CD4-positive, alpha-beta T cell treated with Interleukin-15 for 1 hour (primary cell): ENCODE measurements around the gene DPPA4.
"Not testable (repeated sequence)": the region's sequence is repeated elsewhere in the genome, so short reads cannot be mapped to it uniquely, and the experiment has no call there.

ENCODE experiments used
- DNase-seq: peaks from one replicate; pipeline ENCODE4 v3.0.0-alpha.2; 2020

The DPPA4 gene, protein sequence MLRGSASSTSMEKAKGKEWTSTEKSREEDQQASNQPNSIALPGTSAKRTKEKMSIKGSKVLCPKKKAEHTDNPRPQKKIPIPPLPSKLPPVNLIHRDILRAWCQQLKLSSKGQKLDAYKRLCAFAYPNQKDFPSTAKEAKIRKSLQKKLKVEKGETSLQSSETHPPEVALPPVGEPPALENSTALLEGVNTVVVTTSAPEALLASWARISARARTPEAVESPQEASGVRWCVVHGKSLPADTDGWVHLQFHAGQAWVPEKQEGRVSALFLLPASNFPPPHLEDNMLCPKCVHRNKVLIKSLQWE

DNA sequence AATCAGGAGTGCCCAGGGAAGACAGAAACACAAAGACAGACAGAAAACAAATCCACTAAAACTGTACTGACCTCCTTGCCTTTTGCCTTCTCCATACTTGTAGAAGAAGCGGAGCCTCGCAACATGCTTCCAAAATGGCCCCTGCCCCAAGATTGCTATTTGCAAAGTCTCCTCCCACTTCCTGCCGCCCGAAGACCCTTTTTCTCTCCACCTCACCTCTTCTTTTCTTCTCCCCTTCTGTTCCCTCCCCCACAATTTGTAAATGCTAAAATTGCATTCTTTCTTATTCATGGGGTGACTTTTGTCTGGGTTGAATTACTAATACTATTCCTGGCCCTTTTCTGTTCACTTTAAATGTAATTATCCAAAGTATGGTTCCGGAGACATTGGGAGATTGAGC, at the start of gene DPPA4:
Gene DPPA4, minus strand, starts transcription at position 154 of the 400 bp plus-strand sequence. Its CDS starts 29 bp downstream, at position 125.
- no peak for DNase-seq

DNA sequence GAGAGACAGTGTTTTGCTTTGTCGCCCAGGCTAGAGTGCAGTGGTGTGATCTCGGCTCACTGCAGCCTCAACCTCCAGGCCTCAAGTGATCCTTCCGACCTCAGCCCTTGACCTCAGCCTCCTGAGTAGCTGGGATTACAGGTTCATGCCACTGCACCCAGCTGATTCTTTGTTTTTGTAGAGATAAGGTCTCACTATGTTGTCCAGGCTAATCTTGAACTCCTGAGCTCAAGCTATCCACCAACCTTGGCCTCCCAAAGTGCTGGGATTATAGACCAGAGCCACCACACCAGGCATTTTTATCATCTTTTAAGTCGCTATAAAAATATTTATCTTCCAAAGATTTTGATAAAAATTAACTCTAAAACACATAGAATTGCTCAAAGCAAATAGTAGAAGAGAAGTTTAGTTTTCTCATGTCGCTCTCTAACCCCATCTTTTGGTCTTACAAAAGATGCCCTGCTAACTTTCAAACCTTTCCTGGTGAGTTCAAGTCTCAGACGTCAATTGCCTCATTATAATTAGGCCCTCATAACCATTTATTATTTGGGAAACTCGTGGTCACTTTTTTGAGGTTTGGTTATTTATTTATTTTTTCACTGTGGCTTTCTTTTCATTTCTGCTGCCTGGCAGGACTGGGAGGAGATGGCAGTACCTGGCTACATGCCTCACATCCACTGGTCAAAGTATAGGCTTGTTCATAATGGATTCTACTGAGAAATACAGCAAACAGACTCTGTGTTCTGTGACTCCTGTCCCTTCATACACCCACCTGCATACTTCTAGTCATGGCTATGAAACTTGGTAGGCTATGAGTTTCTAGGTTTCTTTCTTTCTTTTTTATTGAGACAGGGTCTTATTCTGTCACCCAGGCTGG, 48.3 kb upstream of the DPPA4 start:
- no peak for DNase-seq

DNA sequence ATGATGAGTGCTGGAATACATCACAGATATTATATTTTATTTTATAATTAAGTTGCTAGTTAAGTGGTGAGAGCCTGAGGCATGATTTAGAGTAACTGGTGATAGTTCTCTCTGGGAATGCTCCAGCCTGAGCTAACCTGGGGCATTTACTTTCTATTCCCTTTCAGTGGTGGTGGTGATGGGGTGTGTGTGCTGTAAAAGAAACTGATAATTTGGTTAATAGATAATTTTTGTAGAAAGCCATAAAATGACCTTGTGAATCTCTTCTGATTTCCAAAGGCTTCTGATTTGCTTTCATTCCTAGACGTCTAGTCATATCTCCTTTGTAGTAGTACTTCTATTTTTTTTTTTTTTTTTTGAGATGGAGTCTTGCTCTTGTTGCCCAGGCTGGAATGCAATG, 46.8 kb upstream of the DPPA4 start:
- no peak for DNase-seq

DNA sequence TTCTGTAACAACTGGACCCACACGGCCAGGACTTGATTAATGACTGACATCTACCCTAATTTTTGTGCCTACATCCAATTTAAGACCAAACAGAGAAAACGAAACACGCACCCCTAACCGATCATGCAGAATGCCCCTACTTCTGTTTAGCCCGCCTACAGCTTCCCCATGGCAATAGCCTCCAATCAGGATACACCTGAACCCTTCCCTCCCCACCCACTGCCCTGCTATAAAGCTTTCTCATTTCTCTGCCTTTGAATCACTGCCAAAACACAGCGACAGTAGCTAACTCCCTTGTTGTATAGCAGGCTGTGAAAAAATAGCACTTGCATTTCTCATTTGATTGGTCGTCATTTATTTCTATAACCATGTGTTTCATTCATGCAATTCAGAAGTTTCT, 45.2 kb upstream of the DPPA4 start:
- DNase-seq, result no peak

DNA sequence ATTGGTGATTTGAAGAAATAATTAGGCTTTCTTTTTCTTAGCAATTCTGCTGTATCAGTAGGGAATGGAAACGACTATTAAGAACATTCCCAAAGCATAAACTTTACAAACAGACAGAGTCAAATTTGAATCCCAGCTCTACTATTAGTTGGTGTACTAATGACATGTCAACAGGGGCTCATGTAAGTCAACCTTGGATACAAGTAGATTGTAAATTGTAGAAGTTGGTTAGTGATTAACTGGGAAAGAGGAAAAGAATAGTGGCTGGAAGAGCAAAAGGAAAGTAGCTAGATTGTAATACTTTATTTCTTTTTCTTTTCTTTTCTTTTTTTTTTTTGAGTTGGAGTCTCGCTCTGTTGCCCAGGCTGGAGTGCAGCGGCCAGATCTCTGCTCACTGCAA, 38.6 kb upstream of the DPPA4 start:
- no peak for DNase-seq

DNA sequence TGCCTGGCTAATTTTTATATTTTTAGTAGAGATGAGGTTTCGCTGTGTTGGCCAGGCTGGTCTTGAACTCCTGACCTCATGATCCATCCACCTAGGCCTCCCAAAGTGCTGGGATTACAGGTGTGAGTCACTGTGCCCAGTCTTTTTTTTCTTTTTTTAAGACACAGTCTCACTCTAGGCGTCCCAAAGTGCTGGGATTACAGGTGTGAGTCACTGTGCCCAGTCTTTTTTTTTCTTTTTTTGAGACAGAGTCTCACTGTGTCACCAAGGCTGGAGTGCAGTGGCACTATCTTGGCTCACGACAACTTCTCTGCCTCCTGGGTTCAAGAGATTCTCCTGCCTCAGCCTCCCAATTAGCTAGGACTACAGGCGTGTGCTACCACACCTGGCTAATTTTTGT, 37.1 kb upstream of the DPPA4 start:
- DNase-seq, result not testable (repeated sequence)

DNA sequence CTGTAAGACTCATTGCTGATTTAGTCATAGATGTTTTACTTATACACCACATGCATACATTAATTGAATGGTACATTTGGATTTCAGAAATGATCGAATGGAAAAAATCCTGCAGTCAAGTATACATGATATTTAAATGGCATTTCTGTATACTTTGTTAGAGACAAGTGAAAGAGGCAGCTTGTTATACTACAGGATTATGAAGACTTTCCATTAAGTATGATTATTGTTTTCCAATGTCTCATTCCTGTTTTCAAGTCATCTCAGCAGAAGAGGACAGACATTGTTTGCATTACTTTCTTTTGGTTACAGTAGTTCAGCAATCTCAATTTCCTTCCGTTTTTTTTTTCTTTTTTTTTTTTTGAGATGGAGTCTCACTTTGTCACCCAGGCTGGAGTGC, 36.6 kb upstream of the DPPA4 start:
- DNase-seq, result no peak

DNA sequence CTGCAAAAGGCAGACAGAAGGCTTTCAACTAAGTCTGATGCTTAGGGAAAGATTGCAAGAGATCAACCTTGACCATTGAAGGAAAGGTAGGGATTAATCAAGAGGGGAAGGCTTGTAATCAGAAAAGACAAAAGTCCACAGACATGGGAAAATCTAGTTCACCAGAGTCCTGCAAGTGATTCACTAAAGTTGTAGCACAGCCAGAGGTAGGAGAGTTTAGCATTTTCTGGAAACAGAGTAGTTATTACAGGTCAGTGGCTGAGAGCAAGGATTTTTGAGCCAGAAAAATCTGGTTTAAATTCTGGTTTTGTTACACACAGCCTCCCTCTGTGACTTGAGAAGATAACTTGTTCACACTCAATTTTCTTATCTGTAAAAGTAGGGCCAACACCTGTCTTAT, 35.3 kb upstream of the DPPA4 start:
- no peak for DNase-seq

DNA sequence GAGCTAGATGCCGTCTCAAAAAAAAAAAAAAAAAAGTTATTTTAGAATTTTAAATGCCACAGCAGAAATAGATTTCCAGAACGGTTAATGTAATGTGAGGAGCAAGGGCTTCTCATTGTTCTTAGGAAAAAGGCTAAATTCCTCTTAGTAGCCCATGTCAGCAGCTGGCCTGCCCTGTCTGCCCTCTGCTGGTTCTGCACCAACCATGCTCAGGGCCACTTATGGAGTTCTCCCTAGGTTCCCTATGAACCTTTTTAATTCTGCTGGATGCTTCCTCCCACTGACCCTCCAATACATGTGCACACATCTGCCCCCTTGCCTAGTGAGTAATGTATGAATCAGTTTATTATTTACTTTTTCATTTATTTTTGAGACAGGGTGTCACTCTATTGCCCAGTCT, 32.2 kb upstream of the DPPA4 start:
- DNase-seq, result no peak

DNA sequence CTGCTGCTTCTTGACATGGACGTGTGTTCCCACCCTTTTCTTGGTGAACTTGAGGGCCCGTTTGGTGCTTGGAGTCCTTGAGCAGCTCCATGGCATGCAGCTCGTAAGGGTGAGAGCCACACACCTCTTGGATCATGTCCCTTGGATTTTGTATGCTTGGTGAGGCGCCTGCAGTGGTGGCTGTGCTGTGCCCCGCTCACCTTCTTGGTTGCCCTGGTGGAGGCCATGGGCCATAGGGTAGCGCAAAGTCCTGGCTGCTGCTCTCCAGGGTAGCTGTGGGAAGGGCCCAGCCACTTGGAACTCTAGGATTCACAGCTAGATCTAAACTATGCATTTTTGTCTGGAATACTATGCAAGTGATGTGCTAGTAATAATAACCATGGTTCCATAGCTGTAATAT, 26.7 kb upstream of the DPPA4 start:
- DNase-seq, result no peak

DNA sequence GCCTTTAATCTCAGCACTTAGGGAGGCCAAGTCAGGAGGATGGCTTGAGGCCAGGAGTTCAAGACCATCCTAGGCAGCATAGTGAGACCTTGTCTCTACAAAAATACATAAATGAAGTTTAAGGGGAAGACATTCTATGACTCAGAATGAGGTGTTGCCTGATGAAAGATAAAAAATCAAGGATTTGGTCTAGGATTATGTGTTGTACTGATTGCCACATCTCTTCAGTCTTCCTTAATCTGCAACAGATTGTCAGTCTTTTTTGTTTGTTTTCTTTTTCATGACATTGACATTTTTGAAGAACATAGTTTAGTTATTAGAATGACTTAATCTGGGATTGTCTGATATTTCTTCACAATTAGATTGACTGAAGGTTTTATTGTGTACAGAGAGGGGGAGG, 26.3 kb upstream of the DPPA4 start:
- no peak for DNase-seq

DNA sequence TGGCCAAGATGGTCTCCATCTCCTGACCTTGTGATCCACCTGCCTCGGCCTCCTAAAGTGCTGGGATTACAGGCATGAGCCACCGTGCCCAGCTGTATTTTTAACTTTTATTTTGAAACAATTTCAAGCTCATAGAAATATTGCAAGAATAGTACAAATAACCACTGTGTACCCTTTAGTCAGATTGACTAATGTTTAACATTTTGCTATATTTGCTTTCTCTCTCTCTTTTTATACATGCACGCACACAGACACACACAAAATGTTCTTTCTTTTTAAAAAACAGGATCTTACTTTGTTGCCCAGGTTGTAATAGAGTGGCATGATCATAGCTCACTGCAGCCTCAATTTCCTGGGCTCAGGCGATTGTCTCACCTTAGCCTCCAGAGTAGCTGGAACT, 25.5 kb upstream of the DPPA4 start:
- no peak for DNase-seq

DNA sequence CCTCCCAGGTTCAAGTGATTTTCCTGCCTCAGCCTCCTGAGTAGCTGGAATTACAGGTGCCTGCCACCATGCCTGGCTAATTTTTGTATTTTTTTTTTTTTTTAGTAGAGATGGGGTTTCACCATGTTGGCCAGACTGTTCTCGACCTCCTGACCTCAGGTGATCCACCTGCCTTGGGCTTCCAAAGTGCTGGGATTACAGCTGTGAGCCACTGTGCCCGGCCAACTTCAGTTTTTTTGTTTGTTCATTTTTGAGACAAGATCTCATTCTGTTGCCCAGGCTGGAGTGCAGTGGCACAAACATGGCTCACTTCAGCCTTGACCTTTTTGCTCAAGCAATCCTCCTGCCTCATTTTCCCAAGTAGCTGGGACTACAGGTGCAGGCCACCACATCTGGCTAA, 21.5 kb upstream of the DPPA4 start:
- DNase-seq, result not testable (repeated sequence)

DNA sequence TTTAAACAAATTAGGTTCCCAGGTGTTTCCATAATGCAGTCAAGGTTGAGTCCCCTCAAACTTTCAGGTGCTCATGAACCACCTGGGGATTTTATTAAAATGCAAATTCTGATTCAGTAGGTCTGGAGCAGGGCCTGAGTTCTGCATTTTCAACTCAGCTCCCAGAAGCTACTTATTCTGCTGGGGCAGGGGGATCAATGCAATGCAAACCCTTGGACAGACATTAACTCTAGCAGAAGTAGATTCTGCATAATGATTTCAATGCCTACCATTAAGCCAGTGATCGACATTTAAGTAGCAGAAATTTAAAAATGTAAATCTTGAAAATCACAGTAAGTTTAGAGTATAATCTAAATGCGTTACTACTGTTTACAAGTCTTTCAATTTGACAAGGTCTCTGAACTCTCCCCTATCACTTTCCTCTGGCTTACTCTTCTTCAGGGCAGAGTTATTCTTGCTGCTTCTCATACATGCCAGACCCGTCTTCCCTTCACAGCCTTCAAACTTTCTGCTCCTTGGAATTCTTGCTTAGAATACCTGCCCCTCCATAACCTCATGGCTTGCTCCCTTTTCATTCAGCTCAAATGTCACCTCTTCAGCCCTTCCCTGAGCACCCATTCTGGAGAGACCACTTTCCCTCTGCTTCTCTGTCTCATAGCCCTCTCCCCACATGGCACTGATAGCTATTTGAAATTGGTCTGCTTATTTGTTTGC, 19.3 kb upstream of the DPPA4 start:
- no peak for DNase-seq

DNA sequence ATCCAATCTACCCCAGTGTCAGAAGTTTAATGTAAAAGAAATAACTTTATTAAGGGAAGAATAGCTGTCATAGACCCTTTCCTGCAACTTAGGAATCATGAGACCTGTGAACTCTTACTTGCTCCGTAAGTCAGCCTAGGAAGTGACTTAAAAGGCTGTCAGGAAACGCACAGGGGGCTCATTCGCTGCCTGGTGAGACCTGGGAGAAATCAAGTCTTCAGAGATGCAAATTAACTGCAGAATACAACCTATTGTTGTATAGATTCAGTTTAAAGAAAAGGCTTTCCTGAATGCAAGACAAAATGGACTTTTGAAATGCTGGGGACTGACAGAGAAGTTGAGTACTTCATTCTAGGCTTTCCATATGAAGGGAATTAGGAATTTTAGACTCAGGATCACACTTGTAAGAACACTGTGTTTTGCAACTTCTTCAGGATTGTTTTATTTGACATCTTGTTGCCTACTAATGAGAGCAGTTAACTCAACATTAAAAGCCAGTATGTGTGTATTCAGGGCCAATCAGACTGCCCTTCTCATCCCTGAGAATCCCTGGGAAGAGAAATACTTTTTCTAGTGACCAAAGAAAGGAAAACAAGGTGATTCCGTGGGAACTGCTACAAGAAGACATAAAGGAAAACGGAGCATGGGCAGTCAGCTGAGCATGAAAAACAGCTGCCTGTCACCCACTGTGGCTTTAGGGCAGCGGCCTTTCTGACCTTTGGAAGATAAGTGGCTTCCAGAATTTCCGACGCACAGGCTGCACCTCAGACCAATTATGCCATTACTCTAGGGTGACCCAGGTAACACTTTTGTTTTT, 18.5 kb upstream of the DPPA4 start:
- DNase-seq, result no peak

DNA sequence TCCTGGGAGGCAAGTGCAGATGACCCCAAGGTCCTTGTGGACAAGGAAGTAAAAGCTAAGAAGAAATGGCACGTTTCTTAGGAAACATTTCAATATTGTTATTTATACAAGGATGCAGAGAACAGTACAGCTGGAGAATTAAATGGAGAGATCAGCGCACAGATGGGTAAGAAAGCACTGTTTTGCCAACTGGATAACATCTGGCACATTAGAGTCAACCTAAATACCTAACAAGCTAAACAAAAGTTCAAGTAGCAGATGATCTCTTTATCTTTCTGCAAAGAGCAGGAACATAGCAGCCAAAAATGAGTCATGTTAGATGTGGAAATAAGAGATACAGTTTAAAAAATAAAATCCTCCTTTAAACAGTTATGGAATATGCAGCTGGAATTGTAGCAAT, 15.7 kb upstream of the DPPA4 start:
- no peak for DNase-seq

DNA sequence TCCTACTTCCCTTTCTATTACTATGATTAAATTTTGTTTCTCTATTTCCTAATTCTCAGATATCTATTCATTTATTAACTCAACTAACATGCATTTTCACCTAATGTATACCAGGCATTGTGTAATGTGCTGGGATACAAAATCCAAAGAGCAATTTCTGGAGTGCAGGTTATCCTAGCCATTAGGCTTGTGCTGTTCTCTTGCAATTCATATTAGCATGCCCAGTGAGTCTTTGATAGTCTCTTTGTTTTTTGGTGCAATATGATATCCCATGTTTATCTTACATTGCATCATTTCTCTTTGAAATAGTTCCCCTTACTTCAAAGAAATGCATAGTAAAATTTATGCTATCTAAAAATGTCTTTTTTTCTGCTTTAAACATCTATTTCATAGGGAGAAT, 13.9 kb upstream of the DPPA4 start:
- no peak for DNase-seq

DNA sequence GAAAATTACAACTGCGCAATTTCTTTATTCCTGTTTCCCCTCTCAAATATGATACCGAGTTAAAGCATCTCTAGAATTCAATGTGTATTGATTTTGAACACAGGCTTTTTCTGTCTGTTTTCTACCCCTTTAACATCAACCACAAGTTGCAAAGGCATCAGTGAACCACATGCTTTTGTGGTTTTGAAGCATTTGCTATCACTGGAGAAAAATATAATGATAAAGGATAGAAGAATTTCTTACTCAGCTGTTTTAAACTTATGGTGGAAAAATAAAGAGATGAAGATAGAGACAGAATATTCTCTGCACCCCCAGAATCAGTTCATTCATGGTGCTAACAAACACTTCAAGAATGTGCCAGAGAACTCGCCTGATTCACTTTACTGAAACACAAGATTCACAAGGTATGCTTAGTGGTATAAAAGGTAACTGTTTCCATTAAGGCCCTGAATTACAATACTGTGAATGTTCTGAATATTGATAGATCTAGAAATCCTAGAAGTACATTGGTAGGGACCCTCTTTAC, 9.5 kb upstream of the DPPA4 start:
- no peak for DNase-seq

DNA sequence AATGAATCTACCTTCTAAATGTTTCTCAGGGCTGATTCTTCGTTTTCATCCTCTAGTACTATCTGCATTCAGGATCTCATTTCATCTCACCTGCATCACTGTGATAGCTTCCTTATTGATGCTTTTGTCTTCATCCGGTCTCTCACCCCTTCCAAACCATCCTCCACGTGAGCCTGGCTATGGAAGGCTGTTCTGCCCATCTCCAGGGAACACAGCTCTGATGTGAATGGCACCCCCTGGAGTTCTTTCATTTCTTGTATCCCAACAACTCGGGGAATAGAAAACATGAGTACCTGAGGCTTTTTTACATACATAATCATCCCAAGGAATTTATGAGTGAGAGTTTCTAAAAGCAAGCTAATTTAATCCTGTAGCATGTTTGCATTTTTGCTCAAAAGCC, 8.8 kb upstream of the DPPA4 start:
- no peak for DNase-seq

DNA sequence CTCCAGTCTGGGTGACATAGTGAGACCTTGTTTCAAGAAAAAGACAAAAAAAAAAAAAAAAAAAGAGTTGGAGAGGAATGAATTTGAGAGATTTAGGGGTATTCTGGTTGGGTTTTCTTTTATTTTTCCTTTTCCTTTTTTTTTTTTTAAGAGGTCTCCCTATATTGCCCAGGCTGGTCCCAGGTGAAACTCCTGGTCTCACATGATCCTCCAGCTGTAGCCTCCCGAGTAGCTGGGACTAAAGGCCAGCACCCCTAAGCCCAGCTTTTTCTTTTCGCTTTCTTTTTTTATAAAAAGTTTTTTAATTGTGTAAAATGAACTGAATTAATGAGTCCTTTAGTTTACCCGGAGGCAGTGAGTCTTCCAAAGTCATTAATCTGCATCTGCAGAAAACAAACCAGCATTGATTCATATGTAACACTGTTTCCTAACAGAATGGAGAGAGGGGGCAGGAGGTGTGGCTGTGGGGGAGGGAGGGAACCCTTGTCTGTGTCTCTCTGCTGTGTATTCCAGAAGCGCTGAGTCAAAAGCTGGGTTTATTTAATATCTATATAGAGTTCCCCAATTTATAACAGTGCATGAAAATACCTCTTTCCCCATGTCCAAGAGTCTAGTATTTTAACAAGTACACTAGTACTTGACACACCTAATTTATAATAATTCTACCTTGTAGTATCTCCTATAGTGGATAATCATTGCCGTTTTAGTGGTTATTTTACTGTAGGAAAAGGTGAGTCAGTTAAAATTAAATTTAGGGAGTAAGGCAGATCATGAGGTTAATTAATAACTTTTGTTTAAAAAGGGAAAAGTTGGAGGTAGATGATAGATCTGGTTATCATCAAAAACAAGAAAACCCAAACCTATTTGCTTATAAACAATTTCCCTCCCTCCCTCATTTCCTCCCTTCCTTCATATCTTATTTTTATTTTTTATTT, 2.6 kb upstream of the DPPA4 start:
- no peak for DNase-seq

DNA sequence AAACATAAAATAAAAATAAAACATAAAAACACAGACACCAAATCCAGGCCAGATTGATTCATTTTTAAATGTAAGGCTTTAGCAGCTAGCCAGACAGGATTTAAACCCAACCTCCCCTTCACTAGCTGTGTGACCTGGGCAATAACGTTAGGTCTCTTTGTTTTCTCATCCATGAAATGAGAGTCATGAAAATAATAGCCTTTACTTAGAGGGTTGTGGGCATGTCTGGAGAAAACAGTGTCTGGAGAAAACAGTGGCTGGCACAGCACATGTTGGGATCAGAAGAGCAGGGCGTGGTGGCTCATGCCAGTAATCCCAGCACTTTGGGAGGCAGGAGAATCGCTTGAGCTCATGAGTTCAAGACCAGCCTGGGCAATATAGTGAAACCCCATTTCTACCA, 1.9 kb upstream of the DPPA4 start:
- no peak for DNase-seq

DNA sequence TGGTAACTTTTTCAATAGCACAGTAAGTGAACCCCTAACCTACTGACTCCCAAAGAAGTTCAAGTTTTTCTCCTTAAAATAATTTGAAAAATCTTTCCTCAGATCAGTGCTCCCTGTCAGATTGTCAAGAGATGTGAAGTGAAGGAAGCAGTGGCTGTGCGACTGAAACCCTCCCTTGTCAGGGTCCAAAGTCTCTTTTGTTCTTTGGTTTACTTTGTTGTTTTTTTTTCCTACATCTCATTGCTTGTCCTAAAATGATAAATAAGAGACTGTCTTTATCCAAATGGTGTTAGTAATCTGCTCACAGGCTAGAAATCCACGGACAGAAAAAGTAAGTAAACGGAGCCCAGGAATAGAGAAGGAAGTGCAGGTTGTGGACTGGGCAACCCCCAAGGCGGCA, 976 bp upstream of the DPPA4 start:
- no peak for DNase-seq
